Activated CD8-positive, alpha-beta memory T cell treated with anti-CD3 and anti-CD28 coated beads, Interleukin-2, amount 10 ng/mL, durations not matched to agents 7 days and 5 days (primary cell): ENCODE results near the gene SLC20A1. TPM values are rescaled to one million over a fixed set of nuclear protein-coding genes. Genes with fewer than 3 reads are reported as not detected.

Source experiments
- ATAC-seq: fragments of 150-1000 bp; cut with Tn5 transposase; one replicate; pipeline ENCODE4 v1.10.0; 2021; ENCODE audit warnings: moderate library complexity
- CTCF ChIA-PET: fragments of 350-600 bp; sonication (Branson Sonifier 250); formaldehyde crosslinking; loops from one replicate; lab custom pipeline; 2021; ENCODE audit warnings: antibody characterized with exemption; lab: Charles Lee
- DNase-seq: peaks from one replicate; pipeline ENCODE4 v3.0.0-alpha.2; 2020
- H3K27ac Mint-ChIP-seq: one replicate; pipeline ENCODE4 v1.8.0; 2021; ENCODE audit warnings: mild to moderate bottlenecking, mixed read lengths
- H3K27me3 Mint-ChIP-seq: one replicate; pipeline ENCODE4 v1.8.0; 2021; ENCODE audit warnings: mixed read lengths
- H3K36me3 Mint-ChIP-seq: one replicate; pipeline ENCODE4 v1.8.0; 2021; ENCODE audit warnings: mild to moderate bottlenecking, mixed read lengths
- H3K4me1 Mint-ChIP-seq: one replicate; pipeline ENCODE4 v1.8.0; 2021; ENCODE audit warnings: mixed read lengths
- H3K4me3 Mint-ChIP-seq: one replicate; pipeline ENCODE4 v1.8.0; 2021; ENCODE audit warnings: mild to moderate bottlenecking, moderate library complexity, mixed read lengths
- H3K9me3 Mint-ChIP-seq: one replicate; pipeline ENCODE4 v1.8.0; 2022; ENCODE audit warnings: low read depth, mixed read lengths
- total RNA-seq, 2 experiments: library from RNA; stranded (reverse); gene quantifications; one replicate each; pipeline ENCODE4 v1.2.3, GENCODE V29; 2021

SLC20A1 gene
- total RNA-seq, 2 experiments from 2014 or later, result 134 to 146 TPM

DNA sequence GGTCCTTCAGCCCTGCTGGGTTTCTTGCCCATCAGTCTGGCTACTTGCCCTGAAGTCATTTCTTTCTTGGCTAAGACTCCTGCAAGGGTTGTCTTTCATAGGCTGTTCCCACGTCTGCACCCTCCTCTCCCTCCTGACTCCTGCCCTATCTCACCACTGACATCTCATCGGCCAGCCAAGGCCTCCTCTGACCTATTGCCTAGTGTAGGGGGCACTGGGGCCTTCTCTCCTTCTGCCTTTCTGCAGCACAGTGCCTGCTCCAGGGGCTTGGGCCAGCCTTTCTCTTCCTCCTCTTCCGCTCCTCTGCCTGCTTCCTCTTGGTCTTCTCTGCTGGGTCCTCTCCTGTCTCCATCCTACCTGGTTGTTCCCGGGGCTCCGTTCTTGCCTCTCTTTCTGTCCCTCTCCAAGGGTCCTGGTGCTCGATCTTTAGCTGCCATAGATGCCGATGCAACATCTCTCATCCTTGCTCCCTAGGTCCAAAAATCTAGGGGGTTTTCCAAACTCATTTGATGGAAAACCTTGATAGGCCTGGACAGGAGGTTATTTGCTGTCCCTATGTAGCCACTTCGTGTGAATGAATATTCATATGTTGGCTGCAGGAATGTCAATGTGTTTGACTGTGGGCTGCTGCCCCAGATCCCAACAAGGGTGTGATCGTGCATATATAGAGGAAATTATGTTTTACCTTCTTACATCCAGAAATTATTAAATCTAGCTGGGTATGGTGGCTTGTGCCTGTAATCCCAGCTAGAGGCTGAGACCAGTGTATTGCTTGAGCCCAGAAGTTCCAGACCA is 65.4 kb downstream of the SLC20A1 start:
- Mint-ChIP-seq H3K4me1 (peaks cover 56% of the 10 kb centered on the region), H3K36me3 (no peaks in the 10 kb centered on the region), H3K27me3 (peaks cover 3% of the 10 kb centered on the region), H3K9me3 (no peaks in the 10 kb centered on the region), H3K27ac (no peak overlapping the region), H3K4me3 (no peak overlapping the region)
- CTCF ChIA-PET, result interaction anchor here (1.0 to 1.4 kb wide), 2 partner anchors 14 to 111 kb away, joined by 3 to 6 read pairs; no protein-coding TSS in a partner anchor
- DNase-seq, result peak; percentile 22
- ATAC-seq, result no peak

DNA sequence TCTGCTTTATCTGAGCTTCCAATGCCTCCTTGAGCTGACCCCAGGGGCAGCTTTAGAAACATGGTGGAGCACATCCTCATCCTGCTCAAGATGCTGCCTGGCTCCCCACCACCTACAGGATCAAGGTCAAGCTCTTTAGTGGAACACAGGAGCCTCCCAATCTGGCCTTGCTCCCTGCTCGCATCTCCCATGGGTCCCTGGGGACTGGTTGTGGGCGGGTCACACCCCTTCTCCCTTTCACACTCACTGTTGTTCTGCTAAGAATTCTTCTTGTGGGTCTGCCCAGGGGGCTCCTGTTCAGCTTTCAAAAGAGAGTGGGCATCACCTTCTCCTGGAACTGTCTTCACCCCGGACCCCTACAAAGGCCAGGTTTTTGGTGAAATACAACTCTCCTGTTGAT is 66.7 kb downstream of the SLC20A1 start:
- CTCF ChIA-PET, result interaction anchor here (0.8 to 1.4 kb wide), 3 partner anchors 86 to 112 kb away, joined by 3 to 6 read pairs (median 3); no protein-coding TSS in a partner anchor
- Mint-ChIP-seq H3K36me3 (no peaks in the 10 kb centered on the region), H3K4me3 (no peak overlapping the region), H3K27me3 (peaks cover 3% of the 10 kb centered on the region), H3K9me3 (no peaks in the 10 kb centered on the region), H3K27ac (no peak overlapping the region), H3K4me1 (peaks cover 42% of the 10 kb centered on the region)
- ATAC-seq, result no peak
- DNase-seq, result no peak

DNA sequence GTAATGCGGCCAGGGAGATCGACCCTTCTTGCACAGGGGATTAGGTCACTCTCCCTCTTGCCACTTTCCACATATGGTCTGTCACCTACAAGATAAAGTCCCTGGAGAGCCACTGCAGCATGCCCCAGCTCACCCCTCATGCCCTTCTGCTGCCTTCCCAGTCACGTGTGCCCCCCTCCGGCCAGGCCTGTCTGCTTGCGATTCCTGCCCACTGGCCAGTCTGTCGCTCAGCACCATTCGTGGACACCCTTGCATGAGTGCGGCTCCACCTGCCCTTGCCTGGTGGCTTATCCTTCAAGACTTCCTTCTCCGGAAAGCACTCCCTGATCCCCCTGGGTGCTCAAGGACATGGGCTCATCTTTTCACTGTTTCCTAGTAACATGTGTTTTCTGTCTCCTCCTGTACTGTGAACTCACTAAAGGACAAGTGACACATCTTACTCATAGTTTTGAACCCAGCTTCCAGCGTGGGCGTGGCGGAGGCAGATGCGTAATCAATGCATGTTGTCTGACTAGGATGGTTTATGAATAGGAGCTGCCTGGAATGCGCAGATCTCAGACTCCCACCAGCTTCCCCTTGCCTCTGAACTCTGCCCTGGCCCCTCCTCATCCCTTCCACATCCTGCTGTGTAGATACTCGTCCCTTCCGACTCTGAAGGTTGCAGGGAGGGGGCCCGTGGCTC is 67.3 kb downstream of the SLC20A1 start:
- Mint-ChIP-seq H3K27me3 (peaks cover 3% of the 10 kb centered on the region), H3K4me3 (no peak overlapping the region), H3K36me3 (no peaks in the 10 kb centered on the region), H3K9me3 (no peaks in the 10 kb centered on the region), H3K4me1 (peaks cover 37% of the 10 kb centered on the region), H3K27ac (no peak overlapping the region)
- ATAC-seq (no peak), DNase-seq (peak; percentile 40)
- CTCF ChIA-PET, result interaction anchor here (0.8 to 1.4 kb wide), 5 partner anchors 13 to 113 kb away, joined by 3 to 6 read pairs (median 3); no protein-coding TSS in a partner anchor

Other genes with a start within 250 kb of the SLC20A1 start
- 10 to 100 TPM in 1 of 2 experiments, 1 to 10 TPM in 1; 8.4 to 13.1 TPM for gene RGPD8, start 212.3 kb upstream of the SLC20A1 start, total RNA-seq
- 10 to 100 TPM; 33.0 to 41.2 TPM for gene TTL, start 163.8 kb upstream of the SLC20A1 start, total RNA-seq
- 10 to 100 TPM; 33.7 to 54.9 TPM for gene POLR1B, start 103.5 kb upstream of the SLC20A1 start, total RNA-seq
- 10 to 100 TPM; 25.4 to 27.8 TPM for gene CHCHD5, start 61.3 kb upstream of the SLC20A1 start, total RNA-seq
- gene NT5DC4, start 75.1 kb downstream of the SLC20A1 start, total RNA-seq, result not detected
- 10 to 100 TPM; 62.2 to 68.8 TPM for gene CKAP2L, start 118.7 kb downstream of the SLC20A1 start, total RNA-seq
- gene IL1A, start 138.6 kb downstream of the SLC20A1 start, total RNA-seq, result 1 to 10 TPM in 1 of 2 experiments, under 1 TPM in 1; 0.23 to 3.1 TPM
- under 1 TPM in 1 of 2 experiments, not detected in 1; 0.14 TPM for gene IL1B, start 190.8 kb downstream of the SLC20A1 start, total RNA-seq